Measurements from ENCODE around the gene RBPJL.
A peak's percentile ranks its signal among the peaks of the same experiment; 100 is the strongest.

Gene RBPJL

GRCh38 chr20:45317826-45318225 is 11.2 kb downstream of the RBPJL start:
- POLR2A ChIA-PET = interaction anchor here (0.7 kb wide), 1 partner anchor 45 kb away, joined by 3 read pairs; the partner anchor contains the start of gene SYS1
- DNase-seq (ENCODE audit: extremely low spot score) = no peak
- CTCF ChIA-PET = interaction anchor here (0.8 to 1.3 kb wide), 3 partner anchors 9 to 119 kb away, joined by 3 to 8 read pairs (median 3); no protein-coding TSS in a partner anchor
- TF ChIP-seq FOXK2 (IDR thresholded peaks at IDR 0.05) (no peak), BHLHE40 (IDR thresholded peaks at IDR 0.05; ENCODE audit: borderline replicate concordance) (no peak), SUZ12 (IDR thresholded peaks at IDR 0.05) (no peak), L3MBTL2 (conservative IDR thresholded peaks at IDR 0.05) (no peak), SP1 (IDR thresholded peaks at IDR 0.05) (no peak), ARNT (IDR thresholded peaks at IDR 0.05) (no peak), FOXM1 (IDR thresholded peaks at IDR 0.05; ENCODE audit: borderline replicate concordance) (no peak), NFRKB (IDR thresholded peaks at IDR 0.05) (no peak), TARDBP (IDR thresholded peaks at IDR 0.05) (no peak), HDGF (IDR thresholded peaks at IDR 0.05; ENCODE audit: borderline replicate concordance) (no peak), LEF1 (IDR thresholded peaks at IDR 0.05; ENCODE audit: borderline replicate concordance) (no peak), ZNF384 (IDR thresholded peaks at IDR 0.05) (no peak), FOXA1 (IDR thresholded peaks at IDR 0.05) (no peak), ELF4 (IDR thresholded peaks at IDR 0.05) (no peak), CTBP1 (IDR thresholded peaks at IDR 0.05; ENCODE audit: borderline replicate concordance) (no peak)
- TF ChIP-seq, protein P1, sequence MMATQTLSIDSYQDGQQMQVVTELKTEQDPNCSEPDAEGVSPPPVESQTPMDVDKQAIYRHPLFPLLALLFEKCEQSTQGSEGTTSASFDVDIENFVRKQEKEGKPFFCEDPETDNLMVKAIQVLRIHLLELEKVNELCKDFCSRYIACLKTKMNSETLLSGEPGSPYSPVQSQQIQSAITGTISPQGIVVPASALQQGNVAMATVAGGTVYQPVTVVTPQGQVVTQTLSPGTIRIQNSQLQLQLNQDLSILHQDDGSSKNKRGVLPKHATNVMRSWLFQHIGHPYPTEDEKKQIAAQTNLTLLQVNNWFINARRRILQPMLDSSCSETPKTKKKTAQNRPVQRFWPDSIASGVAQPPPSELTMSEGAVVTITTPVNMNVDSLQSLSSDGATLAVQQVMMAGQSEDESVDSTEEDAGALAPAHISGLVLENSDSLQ (IDR thresholded peaks at IDR 0.05) = no peak

DNA sequence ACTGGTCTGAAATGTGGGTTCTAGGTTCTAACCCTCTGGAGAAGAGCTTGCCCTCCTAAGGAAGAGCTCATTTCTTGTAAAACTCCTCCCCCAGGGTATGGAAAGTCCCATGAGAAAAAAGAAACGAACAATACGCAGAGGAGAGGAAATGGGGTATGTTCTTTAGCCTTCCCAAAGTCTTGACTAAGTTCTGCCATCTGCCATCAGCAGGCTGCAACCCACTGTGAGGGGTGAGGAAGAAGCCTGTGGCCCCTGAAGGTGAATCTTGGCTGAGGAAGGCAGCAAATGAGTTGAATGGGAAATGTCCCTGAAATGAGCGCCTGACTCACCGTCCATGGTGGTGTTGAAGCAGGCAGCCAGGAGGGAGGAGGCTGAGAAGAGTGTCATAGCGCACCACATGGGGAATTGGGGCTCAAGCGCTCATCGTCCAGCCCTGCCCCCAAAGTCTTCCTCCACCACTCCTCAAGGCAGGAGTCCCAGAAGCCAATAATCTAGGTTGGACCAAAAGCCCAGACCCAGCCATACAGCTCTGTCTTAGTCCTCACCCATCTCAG is 11.8 kb downstream of the RBPJL start:
- POLR2A ChIA-PET = interaction anchor here (0.7 to 1.0 kb wide), 2 partner anchors 44 to 118 kb away, joined by 3 read pairs; partner anchors contain the start of gene SYS1
- no peak for DNase-seq (ENCODE audit: extremely low spot score)
- CTCF ChIA-PET = interaction anchor here (0.7 to 1.7 kb wide), 8 partner anchors 8 to 549 kb away, joined by 3 to 8 read pairs (median 4); no protein-coding TSS in a partner anchor

GRCh38 chr20:45318948-45319347 is 12.3 kb downstream of the RBPJL start:
- ChIA-PET CTCF (interaction anchor here (0.7 to 1.7 kb wide), 6 partner anchors 18 to 549 kb away, joined by 3 to 8 read pairs (median 4); no protein-coding TSS in a partner anchor), POLR2A (interaction anchor here (1.0 kb wide), 1 partner anchor 118 kb away, joined by 3 read pairs; no protein-coding TSS in a partner anchor)
- TF ChIP-seq FOXA1 (IDR thresholded peaks at IDR 0.05) = no peak
- no peak for TF ChIP-seq ARNT (IDR thresholded peaks at IDR 0.05)
- TF ChIP-seq TARDBP (IDR thresholded peaks at IDR 0.05) = no peak
- no peak for TF ChIP-seq SP1 (IDR thresholded peaks at IDR 0.05)
- no peak for TF ChIP-seq L3MBTL2 (conservative IDR thresholded peaks at IDR 0.05)
- TF ChIP-seq CTBP1 (IDR thresholded peaks at IDR 0.05; ENCODE audit: borderline replicate concordance) = no peak
- TF ChIP-seq ZNF384 (IDR thresholded peaks at IDR 0.05) = no peak
- TF ChIP-seq LEF1 (IDR thresholded peaks at IDR 0.05; ENCODE audit: borderline replicate concordance) = no peak
- DNase-seq (ENCODE audit: extremely low spot score) = no peak

More for the DNA sequence above, 11.8 kb downstream of the RBPJL start:
- TF ChIP-seq SUZ12 (IDR thresholded peaks at IDR 0.05) (no peak), ZNF384 (IDR thresholded peaks at IDR 0.05) (no peak), FOXK2 (IDR thresholded peaks at IDR 0.05) (no peak), L3MBTL2 (conservative IDR thresholded peaks at IDR 0.05) (no peak), HDGF (IDR thresholded peaks at IDR 0.05; ENCODE audit: borderline replicate concordance) (no peak), ELF4 (IDR thresholded peaks at IDR 0.05) (no peak), FOXM1 (IDR thresholded peaks at IDR 0.05; ENCODE audit: borderline replicate concordance) (no peak), ARNT (IDR thresholded peaks at IDR 0.05) (no peak), LEF1 (IDR thresholded peaks at IDR 0.05; ENCODE audit: borderline replicate concordance) (no peak), CTBP1 (IDR thresholded peaks at IDR 0.05; ENCODE audit: borderline replicate concordance) (no peak), BHLHE40 (IDR thresholded peaks at IDR 0.05; ENCODE audit: borderline replicate concordance) (no peak)
- TF ChIP-seq, protein P1 (IDR thresholded peaks at IDR 0.05) = no peak

- DNase-seq (ENCODE audit: extremely low spot score) = no peak
- CTCF ChIA-PET = interaction anchor here (0.6 to 1.0 kb wide), 2 partner anchors 26 to 233 kb away, joined by 3 to 4 read pairs; no protein-coding TSS in a partner anchor
- no peak for TF ChIP-seq SP1 (IDR thresholded peaks at IDR 0.05)
Measured at GRCh38 chr20:45320948-45321595, 14.4 kb downstream of the RBPJL start.

GRCh38 chr20:45322952-45323383 is 16.3 kb downstream of the RBPJL start:
- no peak for DNase-seq (ENCODE audit: extremely low spot score)
- CTCF ChIA-PET = interaction anchor here (0.5 to 1.8 kb wide), 10 partner anchors 13 to 497 kb away, joined by 3 to 8 read pairs (median 4); no protein-coding TSS in a partner anchor
- POLR2A ChIA-PET = interaction anchor here (1.0 kb wide), 1 partner anchor 24 kb away, joined by 3 read pairs; no protein-coding TSS in a partner anchor
- TF ChIP-seq, protein P1 (IDR thresholded peaks at IDR 0.05) = peak; percentile 72
- TF ChIP-seq LEF1 (IDR thresholded peaks at IDR 0.05; ENCODE audit: borderline replicate concordance) (no peak), L3MBTL2 (conservative IDR thresholded peaks at IDR 0.05) (no peak), HDGF (IDR thresholded peaks at IDR 0.05; ENCODE audit: borderline replicate concordance) (no peak)

More at GRCh38 chr20:45320948-45321595, 14.4 kb downstream of the RBPJL start:
- POLR2A ChIA-PET = no interaction called here

DNA sequence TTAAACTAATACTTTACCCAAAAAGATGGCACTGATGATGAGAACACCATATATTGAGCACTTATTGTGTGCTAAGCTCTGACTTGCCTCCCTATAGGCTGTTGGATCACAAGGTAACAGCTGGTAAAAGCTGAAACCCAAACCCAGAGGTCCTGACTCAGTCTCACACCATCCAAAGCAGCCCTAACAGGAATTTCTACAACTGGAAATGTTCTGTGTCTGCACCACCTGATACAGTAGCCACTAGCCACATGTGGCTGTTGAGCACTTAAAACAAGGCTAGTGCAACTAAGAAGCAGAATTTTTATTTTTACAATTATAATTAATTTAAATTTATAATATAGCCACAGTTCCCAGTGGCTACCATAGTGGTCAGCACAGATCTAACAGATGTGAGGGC is 17.1 kb downstream of the RBPJL start:
- no peak for DNase-seq (ENCODE audit: extremely low spot score)
- TF ChIP-seq ZNF384 (IDR thresholded peaks at IDR 0.05) (no peak), FOXM1 (IDR thresholded peaks at IDR 0.05; ENCODE audit: borderline replicate concordance) (no peak), SUZ12 (IDR thresholded peaks at IDR 0.05) (no peak), FOXA1 (IDR thresholded peaks at IDR 0.05) (no peak)
- TF ChIP-seq, protein P1 (IDR thresholded peaks at IDR 0.05) = no peak
- ChIA-PET POLR2A (no interaction called here), CTCF (interaction anchor here (1.1 to 1.8 kb wide), 4 partner anchors 12 to 142 kb away, joined by 3 to 5 read pairs (median 4); no protein-coding TSS in a partner anchor)

Data from HEK293T (cell line).